ENCODE measurements around the gene PRKRIP1.
A peak's percentile ranks its signal among the peaks of the same experiment; 100 is the strongest.
"Not testable (repeated sequence)": the region's sequence is repeated elsewhere in the genome, so short reads cannot be mapped to it uniquely, and the experiment has no call there.

The PRKRIP1 gene

GRCh38 chr7:102395873-102396709, at the start of gene PRKRIP1:
Gene PRKRIP1, plus strand, starts transcription at chr7:102396363. Its CDS starts 49 bp downstream, at chr7:102396412.
- Mint-ChIP-seq H3K4me3 (peak within 1 kb of the TSS; percentile 93), H3K27ac (peak within 1 kb of the TSS; percentile 89)

GRCh38 chr7:102346983-102347382, 49.2 kb upstream of the PRKRIP1 start:
- H3K4me1 Mint-ChIP-seq (ENCODE audit: low read depth); H3K27ac Mint-ChIP-seq; H3K4me3 Mint-ChIP-seq; H3K9me3 Mint-ChIP-seq; H3K36me3 Mint-ChIP-seq (ENCODE audit: low read depth); H3K27me3 Mint-ChIP-seq: not testable (repeated sequence)

More at GRCh38 chr7:102395873-102396709, at the start of gene PRKRIP1:
- H3K9me3 Mint-ChIP-seq, result no peaks in the 10 kb centered on the region
- peaks cover 24% of the 10 kb centered on the region for H3K4me1 Mint-ChIP-seq (ENCODE audit: low read depth)
- peaks cover 35% of the 10 kb centered on the region for H3K36me3 Mint-ChIP-seq (ENCODE audit: low read depth)
- H3K27me3 Mint-ChIP-seq, result no peaks in the 10 kb centered on the region

- not testable (repeated sequence) for H3K4me1 Mint-ChIP-seq (ENCODE audit: low read depth); H3K27ac Mint-ChIP-seq; H3K9me3 Mint-ChIP-seq; H3K4me3 Mint-ChIP-seq; H3K36me3 Mint-ChIP-seq (ENCODE audit: low read depth); H3K27me3 Mint-ChIP-seq
Measured at GRCh38 chr7:102356344-102356743, 39.8 kb upstream of the PRKRIP1 start, which contains the start of gene SPDYE6. Gene SPDYE6, minus strand, starts transcription at chr7:102356444. Its CDS starts 421 bp downstream, at chr7:102356023.

- peaks cover 26% of the 10 kb centered on the region for H3K4me1 Mint-ChIP-seq (ENCODE audit: low read depth)
- H3K27ac Mint-ChIP-seq, result peak overlapping the region; percentile 72
- peaks cover 21% of the 10 kb centered on the region for H3K36me3 Mint-ChIP-seq (ENCODE audit: low read depth)
- not testable (repeated sequence) for H3K9me3 Mint-ChIP-seq, H3K27me3 Mint-ChIP-seq
- H3K4me3 Mint-ChIP-seq, result peak overlapping the region; percentile 90
Measured at GRCh38 chr7:102363549-102364393, 32.4 kb upstream of the PRKRIP1 start.

- not testable (repeated sequence) for H3K27me3 Mint-ChIP-seq, H3K9me3 Mint-ChIP-seq
- Mint-ChIP-seq H3K27ac (peak overlapping the region; percentile 86), H3K4me3 (peak overlapping the region; percentile 90), H3K36me3 (ENCODE audit: low read depth) (peaks cover 21% of the 10 kb centered on the region), H3K4me1 (ENCODE audit: low read depth) (peaks cover 26% of the 10 kb centered on the region)
Measured at GRCh38 chr7:102364394-102364886, 31.7 kb upstream of the PRKRIP1 start.

GRCh38 chr7:102365390-102365789, 30.8 kb upstream of the PRKRIP1 start:
- Mint-ChIP-seq H3K4me1 (ENCODE audit: low read depth) (peaks cover 30% of the 10 kb centered on the region), H3K4me3 (peak overlapping the region; percentile 90), H3K36me3 (ENCODE audit: low read depth) (peaks cover 27% of the 10 kb centered on the region)
- not testable (repeated sequence) for H3K9me3 Mint-ChIP-seq, H3K27me3 Mint-ChIP-seq, H3K27ac Mint-ChIP-seq

- peaks cover 42% of the 10 kb centered on the region for H3K36me3 Mint-ChIP-seq (ENCODE audit: low read depth)
- H3K4me3 Mint-ChIP-seq, H3K27ac Mint-ChIP-seq, H3K9me3 Mint-ChIP-seq, H3K27me3 Mint-ChIP-seq: not testable (repeated sequence)
- peaks cover 33% of the 10 kb centered on the region for H3K4me1 Mint-ChIP-seq (ENCODE audit: low read depth)
Measured at GRCh38 chr7:102370038-102370437, 26.1 kb upstream of the PRKRIP1 start.

- H3K9me3 Mint-ChIP-seq, H3K27me3 Mint-ChIP-seq, H3K4me3 Mint-ChIP-seq, H3K27ac Mint-ChIP-seq: not testable (repeated sequence)
- peaks cover 39% of the 10 kb centered on the region for H3K36me3 Mint-ChIP-seq (ENCODE audit: low read depth)
- H3K4me1 Mint-ChIP-seq (ENCODE audit: low read depth), result peaks cover 16% of the 10 kb centered on the region
Measured at GRCh38 chr7:102372796-102373195, 23.4 kb upstream of the PRKRIP1 start.

- peaks cover 46% of the 10 kb centered on the region for H3K36me3 Mint-ChIP-seq (ENCODE audit: low read depth)
- H3K4me1 Mint-ChIP-seq (ENCODE audit: low read depth), result peaks cover 3% of the 10 kb centered on the region
- H3K9me3 Mint-ChIP-seq, result no peaks in the 10 kb centered on the region
- no peaks in the 10 kb centered on the region for H3K27me3 Mint-ChIP-seq
- peak overlapping the region; percentile 46 for H3K27ac Mint-ChIP-seq
- H3K4me3 Mint-ChIP-seq, result no peak overlapping the region
Measured at GRCh38 chr7:102376964-102377466, 19.1 kb upstream of the PRKRIP1 start.

- H3K9me3 Mint-ChIP-seq; H3K4me3 Mint-ChIP-seq; H3K27me3 Mint-ChIP-seq; H3K27ac Mint-ChIP-seq; H3K4me1 Mint-ChIP-seq (ENCODE audit: low read depth): not testable (repeated sequence)
- peaks cover 48% of the 10 kb centered on the region for H3K36me3 Mint-ChIP-seq (ENCODE audit: low read depth)
Measured at GRCh38 chr7:102380837-102381236, 15.3 kb upstream of the PRKRIP1 start.

GRCh38 chr7:102381696-102382425, 14.3 kb upstream of the PRKRIP1 start:
- not testable (repeated sequence) for H3K4me3 Mint-ChIP-seq; H3K9me3 Mint-ChIP-seq; H3K27me3 Mint-ChIP-seq; H3K4me1 Mint-ChIP-seq (ENCODE audit: low read depth); H3K27ac Mint-ChIP-seq
- peaks cover 55% of the 10 kb centered on the region for H3K36me3 Mint-ChIP-seq (ENCODE audit: low read depth)

GRCh38 chr7:102387064-102387463, 9.1 kb upstream of the PRKRIP1 start:
- Mint-ChIP-seq H3K4me1 (ENCODE audit: low read depth) (no peaks in the 10 kb centered on the region), H3K36me3 (ENCODE audit: low read depth) (peaks cover 37% of the 10 kb centered on the region), H3K27me3 (no peaks in the 10 kb centered on the region)

GRCh38 chr7:102389810-102390209, 6.4 kb upstream of the PRKRIP1 start:
- H3K4me1 Mint-ChIP-seq (ENCODE audit: low read depth), result no peaks in the 10 kb centered on the region
- H3K9me3 Mint-ChIP-seq, result no peaks in the 10 kb centered on the region
- H3K27ac Mint-ChIP-seq, result no peak overlapping the region
- no peak overlapping the region for H3K4me3 Mint-ChIP-seq
- H3K27me3 Mint-ChIP-seq, result no peaks in the 10 kb centered on the region
- H3K36me3 Mint-ChIP-seq (ENCODE audit: low read depth), result peaks cover 40% of the 10 kb centered on the region

More at GRCh38 chr7:102387064-102387463, 9.1 kb upstream of the PRKRIP1 start:
- Mint-ChIP-seq H3K27ac (no peak overlapping the region), H3K4me3 (no peak overlapping the region), H3K9me3 (no peaks in the 10 kb centered on the region)

- H3K4me3 Mint-ChIP-seq, result no peak overlapping the region
- H3K27me3 Mint-ChIP-seq, result no peaks in the 10 kb centered on the region
- H3K36me3 Mint-ChIP-seq (ENCODE audit: low read depth), result peaks cover 37% of the 10 kb centered on the region
- no peaks in the 10 kb centered on the region for H3K9me3 Mint-ChIP-seq
- H3K27ac Mint-ChIP-seq, result no peak overlapping the region
- peaks cover 8% of the 10 kb centered on the region for H3K4me1 Mint-ChIP-seq (ENCODE audit: low read depth)
Measured at GRCh38 chr7:102390697-102391484, 5.3 kb upstream of the PRKRIP1 start.
